ENCODE measurements around the gene EXOSC10. TPM values are rescaled to one million over a fixed set of nuclear protein-coding genes. Genes with fewer than 3 reads are reported as not detected.

Gene EXOSC10
- total and polyA plus RNA-seq, 2 donors (not counting 3 experiments of a cell fraction or from before 2014, with no cell fraction given), result 74.9 to 103 TPM

DNA sequence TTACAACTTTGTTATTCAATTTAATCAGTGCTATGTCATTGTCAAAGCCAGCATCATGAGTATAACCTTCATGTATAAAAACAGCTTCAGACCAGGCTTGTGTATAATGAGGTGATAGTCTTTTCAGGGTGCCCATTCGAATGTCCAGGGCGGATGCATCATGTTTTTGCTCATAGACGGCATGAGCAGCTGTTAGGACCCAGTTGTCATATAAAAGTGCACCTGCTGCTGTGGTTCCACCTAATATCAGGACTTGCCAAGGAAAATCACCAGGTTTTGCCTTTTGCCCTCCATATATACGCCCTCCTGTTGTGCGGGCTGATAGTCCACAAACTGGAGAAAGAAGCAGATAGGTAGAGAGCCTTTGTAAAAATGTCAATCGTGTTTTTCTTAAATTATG, 72.4 kb downstream of the EXOSC10 start:
- Histone ChIP-seq H2AFZ (ENCODE audit: low read depth, low read length) (no peak overlapping the region), H3K4me3 (replicated peaks in 1 of 3; ENCODE audit: insufficient read depth in 1 of 3, low read depth in 1 of 3, low read length in 3 of 3) (no peak overlapping the region), H4K20me1 (replicated peaks; ENCODE audit: control insufficient read depth, extremely low read depth, insufficient read depth, low read length) (no peaks in the 10 kb centered on the region), H3K9ac (replicated peaks; ENCODE audit: extremely low read depth, insufficient read depth, low read length) (no peak overlapping the region), H3K9me3 (replicated peaks; ENCODE audit: control insufficient read depth, insufficient read depth, low read length) (no peaks in the 10 kb centered on the region), H3K27ac (ENCODE audit: insufficient read depth, low read depth, low read length) (no peak overlapping the region), H3K36me3 (ENCODE audit: control insufficient read depth in 2 of 2, extremely low read depth in 1 of 2, insufficient read depth in 2 of 2, low read length in 2 of 2) (peaks cover 18 to 26% of the 10 kb centered on the region in 2 experiments), H3K79me2 (ENCODE audit: control insufficient read depth, insufficient read depth, low read length) (peaks cover 4% of the 10 kb centered on the region), H3K9me1 (replicated peaks; ENCODE audit: control insufficient read depth, extremely low read depth, insufficient read depth, low read length) (no peaks in the 10 kb centered on the region), H3K27me3 (ENCODE audit: control insufficient read depth in 2 of 2, insufficient read depth in 2 of 2, low read length in 2 of 2) (no peaks in the 10 kb centered on the region), H3K4me2 (ENCODE audit: insufficient read depth, low read length) (no peak overlapping the region), H3K4me1 (ENCODE audit: control insufficient read depth, extremely low read depth, insufficient read depth, low read length) (no peaks in the 10 kb centered on the region)
- TF ChIP-seq POLR2A (IDR thresholded peaks at IDR 0.05; ENCODE audit: low read depth, low read length), result no peak
- TF ChIP-seq, protein P1, sequence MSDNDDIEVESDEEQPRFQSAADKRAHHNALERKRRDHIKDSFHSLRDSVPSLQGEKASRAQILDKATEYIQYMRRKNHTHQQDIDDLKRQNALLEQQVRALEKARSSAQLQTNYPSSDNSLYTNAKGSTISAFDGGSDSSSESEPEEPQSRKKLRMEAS (IDR thresholded peaks at IDR 0.05; ENCODE audit: insufficient read depth, insufficient read length), result no peak
- no peak for TF ChIP-seq POLR2AphosphoS5 (IDR thresholded peaks at IDR 0.05; ENCODE audit: insufficient read depth, low read depth, low read length)
- TF ChIP-seq, protein P2, sequence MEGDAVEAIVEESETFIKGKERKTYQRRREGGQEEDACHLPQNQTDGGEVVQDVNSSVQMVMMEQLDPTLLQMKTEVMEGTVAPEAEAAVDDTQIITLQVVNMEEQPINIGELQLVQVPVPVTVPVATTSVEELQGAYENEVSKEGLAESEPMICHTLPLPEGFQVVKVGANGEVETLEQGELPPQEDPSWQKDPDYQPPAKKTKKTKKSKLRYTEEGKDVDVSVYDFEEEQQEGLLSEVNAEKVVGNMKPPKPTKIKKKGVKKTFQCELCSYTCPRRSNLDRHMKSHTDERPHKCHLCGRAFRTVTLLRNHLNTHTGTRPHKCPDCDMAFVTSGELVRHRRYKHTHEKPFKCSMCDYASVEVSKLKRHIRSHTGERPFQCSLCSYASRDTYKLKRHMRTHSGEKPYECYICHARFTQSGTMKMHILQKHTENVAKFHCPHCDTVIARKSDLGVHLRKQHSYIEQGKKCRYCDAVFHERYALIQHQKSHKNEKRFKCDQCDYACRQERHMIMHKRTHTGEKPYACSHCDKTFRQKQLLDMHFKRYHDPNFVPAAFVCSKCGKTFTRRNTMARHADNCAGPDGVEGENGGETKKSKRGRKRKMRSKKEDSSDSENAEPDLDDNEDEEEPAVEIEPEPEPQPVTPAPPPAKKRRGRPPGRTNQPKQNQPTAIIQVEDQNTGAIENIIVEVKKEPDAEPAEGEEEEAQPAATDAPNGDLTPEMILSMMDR (IDR thresholded peaks at IDR 0.05; ENCODE audit: extremely low read depth in 1 of 2, insufficient read depth in 1 of 2, low read depth in 1 of 2, low read length in 2 of 2), result no peak
- no peak for TF ChIP-seq EZH2 (IDR thresholded peaks at IDR 0.05; ENCODE audit: borderline replicate concordance, low read depth, low read length, severe bottlenecking)
- TF ChIP-seq JUN (IDR thresholded peaks at IDR 0.05; ENCODE audit: borderline replicate concordance, insufficient read depth, insufficient read length, low read depth), result no peak
- TF ChIP-seq MYC (IDR thresholded peaks at IDR 0.05; ENCODE audit: low read depth, low read length), result no peak
- TF ChIP-seq FOS (IDR thresholded peaks at IDR 0.05; ENCODE audit: borderline replicate concordance, insufficient read depth, low read length), result no peak
- no peak for TF ChIP-seq GATA2 (IDR thresholded peaks at IDR 0.05; ENCODE audit: insufficient read depth, insufficient read length, low read depth, low read length)
- no peak for FAIRE-seq
- no peak for DNase-seq (ENCODE audit: low read depth, low spot score)
- dilution Hi-C loops (cut with MboI; ENCODE audit: extremely low pct_ligation_motif_present, low sequenced_read_pairs) (no loop called here), intact Hi-C loops (cut with micrococcal nuclease) (no loop called here)
- no TSS peak for BruUV-seq (replicated peaks)
- ChIA-PET CTCF (interaction anchor here (1.1 kb wide), 1 partner anchor 10 kb away, joined by 6 read pairs; no protein-coding TSS in a partner anchor), POLR2A (no interaction called here)
